ENCODE data around the gene ISG20L2. TPM values are rescaled to one million over a fixed set of nuclear protein-coding genes. Genes with fewer than 3 reads are reported as not detected.

The ISG20L2 gene
- total RNA-seq, 1 donor from 2014 or later: 9.6 TPM

DNA sequence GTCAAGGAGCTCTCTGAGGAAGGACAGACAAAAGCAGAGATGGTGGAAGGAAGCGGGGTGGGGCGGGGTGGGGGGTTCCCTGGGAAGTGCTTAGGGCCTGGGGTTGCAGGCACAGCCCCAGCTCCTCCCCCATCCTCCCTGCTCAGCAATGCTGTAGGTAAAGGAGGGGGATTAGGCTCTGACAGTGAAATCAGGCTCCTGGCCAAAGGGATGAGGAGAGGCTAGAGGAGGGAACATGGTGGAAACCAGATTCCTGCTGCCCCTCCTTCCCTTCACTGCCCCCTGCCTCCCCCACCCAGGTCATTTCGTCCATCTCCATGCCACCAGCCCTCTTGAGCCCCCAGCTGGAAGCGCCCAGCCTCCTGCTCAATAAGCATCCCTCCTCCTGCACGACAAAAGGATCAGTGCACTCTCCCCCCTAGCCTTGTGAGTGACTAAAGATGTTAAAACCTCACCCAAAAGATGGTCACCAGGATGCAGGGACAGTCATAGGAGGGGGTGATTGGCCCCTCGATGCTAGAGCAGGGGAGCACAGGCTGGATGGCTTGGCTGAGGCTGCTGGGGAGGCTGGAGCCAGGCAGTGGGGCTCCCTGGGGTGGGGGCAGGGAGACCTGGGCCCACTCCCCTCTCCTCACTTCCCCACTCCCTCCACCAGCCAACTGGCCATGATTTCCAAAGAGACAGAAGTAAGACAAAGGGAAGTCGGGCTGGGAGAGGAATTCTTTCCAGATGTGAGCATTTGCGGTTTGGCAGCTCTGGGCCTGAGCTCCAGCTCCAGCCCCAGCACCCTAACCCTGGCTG lies 20.9 kb downstream of the ISG20L2 start:
- DNase-seq (ENCODE audit: low read depth, low spot score): no peak

- DNase-seq (ENCODE audit: low read depth, low spot score): no peak
Measured at GRCh38 chr1:156706657-156707416, 21.7 kb downstream of the ISG20L2 start.

DNA sequence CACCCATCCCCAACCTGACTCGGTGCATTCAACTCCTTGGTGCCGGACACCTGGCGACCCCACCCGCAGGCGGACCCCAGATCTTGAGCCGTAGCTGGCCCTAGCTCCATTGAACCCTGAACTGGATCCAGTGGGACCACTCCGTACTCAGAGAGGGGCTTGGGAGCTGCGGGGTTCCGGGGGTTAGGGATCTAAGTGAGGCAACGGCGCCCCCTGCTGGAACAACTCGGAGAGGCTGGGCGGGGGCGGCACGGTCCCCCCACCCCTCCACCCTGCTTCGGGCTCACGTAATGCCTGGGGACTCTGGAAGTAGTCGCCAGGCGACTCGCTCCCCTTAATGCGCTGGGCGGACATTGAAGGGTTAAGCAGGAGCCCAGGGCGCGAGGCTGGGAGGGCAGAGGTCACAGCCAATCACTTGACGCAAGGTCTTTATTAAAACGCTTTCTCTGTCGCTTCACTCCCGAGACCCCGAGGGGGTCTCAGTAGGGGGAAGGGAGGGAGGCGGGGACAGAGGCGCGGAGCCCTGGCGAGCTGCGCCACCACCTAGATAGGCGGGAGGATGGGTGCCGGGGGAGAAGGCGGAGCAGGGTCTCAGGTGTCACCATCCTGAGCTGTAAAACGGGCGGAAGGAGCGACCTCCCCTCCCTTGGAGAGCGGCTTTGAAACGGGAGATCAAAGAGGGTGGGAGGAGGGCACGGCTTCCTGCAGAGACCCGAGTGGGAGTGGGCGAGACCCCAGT lies 22.5 kb downstream of the ISG20L2 start:
- no peak for DNase-seq (ENCODE audit: low read depth, low spot score)

- no peak for DNase-seq (ENCODE audit: low read depth, low spot score)
Measured at GRCh38 chr1:156705321-156705917, 23.1 kb downstream of the ISG20L2 start, which contains the start of gene CRABP2. Gene CRABP2, minus strand, starts transcription at chr1:156705583. Its CDS starts 137 bp downstream, at chr1:156705446.

GRCh38 chr1:156704930-156705320 lies 23.6 kb downstream of the ISG20L2 start:
- DNase-seq (ENCODE audit: low read depth, low spot score): no peak

- no peak for DNase-seq (ENCODE audit: low read depth, low spot score)
Measured at GRCh38 chr1:156704166-156704711, 24.3 kb downstream of the ISG20L2 start.

GRCh38 chr1:156703741-156704140 lies 24.8 kb downstream of the ISG20L2 start:
- DNase-seq (ENCODE audit: low read depth, low spot score): no peak

GRCh38 chr1:156703336-156703735 lies 25.2 kb downstream of the ISG20L2 start:
- DNase-seq (ENCODE audit: low read depth, low spot score): no peak

DNA sequence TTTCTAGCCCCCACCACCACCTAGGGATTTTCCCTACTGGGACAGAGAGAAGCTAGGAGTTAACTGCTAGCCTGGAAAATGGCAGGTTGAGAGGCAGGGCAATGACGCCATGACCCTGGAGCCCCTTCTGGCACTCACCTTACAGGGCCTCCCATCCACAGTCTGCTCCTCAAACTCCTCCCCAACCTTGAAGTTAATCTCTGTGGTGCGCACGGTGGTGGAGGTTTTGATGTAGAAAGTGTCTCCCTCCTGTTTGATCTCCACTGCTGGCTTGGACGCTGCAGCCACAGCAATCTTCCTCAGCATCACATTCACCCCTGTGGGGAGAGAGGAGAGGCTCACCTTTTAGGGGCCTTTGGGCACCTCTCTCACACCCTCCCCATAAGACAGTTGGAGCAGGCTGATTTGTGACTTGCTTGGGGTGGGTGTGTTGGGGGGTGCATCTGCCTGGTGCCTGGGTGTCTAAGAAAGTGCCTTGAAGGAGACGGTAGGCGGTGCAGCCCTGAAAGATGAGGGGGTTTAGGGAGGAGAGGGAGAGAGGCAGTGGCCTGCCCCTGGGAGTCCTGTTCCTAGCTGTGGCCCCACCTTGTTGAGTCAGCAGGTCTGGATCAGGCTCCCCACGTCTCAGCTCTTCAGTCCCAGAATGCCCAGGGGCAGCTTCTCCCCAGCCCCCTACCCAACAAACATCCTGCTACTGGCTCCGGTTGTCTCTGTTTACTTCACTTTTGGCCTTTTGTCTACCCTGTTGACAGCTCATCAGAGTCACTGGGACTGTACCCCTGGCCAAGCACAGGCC lies 27.6 kb downstream of the ISG20L2 start:
- DNase-seq (ENCODE audit: low read depth, low spot score): no peak

DNA sequence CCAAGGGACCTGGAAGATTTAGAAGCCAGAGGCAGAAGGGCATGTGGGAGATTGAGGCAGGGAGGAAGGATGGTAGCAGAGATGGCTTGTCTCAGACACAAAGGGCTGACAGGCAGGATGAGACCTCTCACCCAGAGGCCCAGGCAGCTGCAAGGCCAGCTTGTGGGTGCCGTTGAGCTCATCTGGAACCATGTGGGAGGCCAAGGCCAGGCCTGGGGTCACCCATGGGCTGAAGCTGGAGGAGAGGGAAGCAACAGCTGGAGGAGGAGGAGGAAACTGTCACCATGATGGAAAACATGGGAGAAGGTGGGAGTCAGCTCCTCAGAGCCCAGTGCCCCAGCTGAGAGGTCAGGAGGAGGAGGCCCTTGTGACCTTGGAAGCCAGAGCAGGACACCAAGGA lies 29.6 kb downstream of the ISG20L2 start:
- DNase-seq (ENCODE audit: low read depth, low spot score): no peak

DNA sequence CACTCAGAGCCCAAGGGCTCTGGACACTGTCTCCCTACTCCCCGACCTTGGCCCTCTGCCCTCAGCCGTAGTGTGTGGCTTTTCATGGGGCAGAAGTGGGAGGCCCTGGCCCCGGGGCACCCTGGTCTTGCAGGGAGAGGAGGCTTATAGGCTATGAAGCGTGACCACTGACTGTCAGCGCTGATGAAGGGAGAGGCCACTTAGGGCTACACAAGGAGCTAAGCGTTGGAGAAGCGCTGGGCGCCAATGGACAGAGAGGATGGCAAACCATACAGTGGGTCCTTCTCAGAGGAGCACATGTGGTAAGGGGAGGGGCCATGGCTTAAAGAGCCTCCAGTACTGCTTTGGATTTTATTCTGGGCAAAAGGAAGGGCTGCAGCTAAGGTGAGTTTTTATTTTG lies 31.1 kb downstream of the ISG20L2 start:
- no peak for DNase-seq (ENCODE audit: low read depth, low spot score)

DNA sequence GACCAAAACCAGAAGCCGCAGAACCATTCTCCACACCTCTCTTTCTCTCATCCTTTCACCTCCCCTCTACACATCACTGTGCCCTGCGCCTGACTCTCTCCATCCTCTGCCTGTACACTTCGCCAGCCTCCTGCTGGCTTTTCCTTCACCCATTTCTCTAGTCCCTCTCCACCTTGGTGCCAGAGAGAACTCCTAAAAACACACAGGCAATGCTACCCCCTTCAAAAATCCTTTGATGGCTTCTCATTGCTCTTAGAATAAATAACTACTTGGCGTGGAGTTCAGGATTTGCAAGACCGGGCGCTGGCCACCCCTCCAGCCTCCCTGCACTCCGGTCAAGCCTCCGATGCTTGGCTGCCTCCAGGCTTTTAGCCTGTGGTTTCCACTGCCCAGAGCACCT lies 31.8 kb downstream of the ISG20L2 start:
- no peak for DNase-seq (ENCODE audit: low read depth, low spot score)

- no peak for DNase-seq (ENCODE audit: low read depth, low spot score)
Measured at GRCh38 chr1:156694690-156694962, 33.9 kb downstream of the ISG20L2 start.

DNA sequence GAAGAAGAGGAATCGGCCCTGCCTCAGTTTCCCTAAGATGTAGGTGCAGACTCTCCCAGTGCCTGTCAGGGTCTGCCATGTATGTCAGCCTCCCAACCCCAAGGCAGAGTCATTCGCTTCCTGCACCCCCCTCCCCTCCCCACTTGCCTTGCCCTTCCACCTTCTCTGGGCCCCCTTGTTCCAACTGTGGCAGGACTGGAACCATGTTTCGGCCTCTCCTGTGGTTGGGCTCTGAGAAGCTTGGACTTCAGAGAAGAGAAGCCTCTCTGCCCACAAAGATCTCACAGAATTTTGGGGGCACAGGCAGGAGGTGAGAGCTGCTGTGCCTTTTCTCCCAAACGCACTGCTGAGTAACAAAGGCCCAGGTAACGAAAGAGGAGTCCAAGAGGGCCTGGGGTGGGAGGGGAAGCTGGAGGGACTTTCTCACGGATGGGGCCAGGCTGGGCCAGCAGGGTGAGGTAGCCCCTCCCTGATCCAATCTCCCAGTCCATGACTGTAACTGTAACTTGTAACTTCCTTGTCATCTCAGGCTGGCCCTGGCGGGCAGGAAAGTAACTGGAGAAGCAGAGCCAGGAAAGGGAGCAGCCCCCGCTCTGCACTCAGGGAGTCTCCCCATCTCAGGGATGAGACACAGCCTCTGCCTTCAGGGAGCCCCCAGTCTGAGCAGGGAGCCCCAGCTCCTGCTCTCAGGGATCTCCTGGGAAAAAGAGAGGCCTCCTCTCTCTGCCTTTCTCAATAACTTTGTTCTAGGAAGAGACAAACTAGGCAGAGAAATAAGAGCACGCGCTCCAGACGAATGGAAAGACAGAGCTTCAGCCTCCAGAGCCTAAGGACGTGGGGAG lies 34.5 kb downstream of the ISG20L2 start:
- DNase-seq (ENCODE audit: low read depth, low spot score): no peak

DNA sequence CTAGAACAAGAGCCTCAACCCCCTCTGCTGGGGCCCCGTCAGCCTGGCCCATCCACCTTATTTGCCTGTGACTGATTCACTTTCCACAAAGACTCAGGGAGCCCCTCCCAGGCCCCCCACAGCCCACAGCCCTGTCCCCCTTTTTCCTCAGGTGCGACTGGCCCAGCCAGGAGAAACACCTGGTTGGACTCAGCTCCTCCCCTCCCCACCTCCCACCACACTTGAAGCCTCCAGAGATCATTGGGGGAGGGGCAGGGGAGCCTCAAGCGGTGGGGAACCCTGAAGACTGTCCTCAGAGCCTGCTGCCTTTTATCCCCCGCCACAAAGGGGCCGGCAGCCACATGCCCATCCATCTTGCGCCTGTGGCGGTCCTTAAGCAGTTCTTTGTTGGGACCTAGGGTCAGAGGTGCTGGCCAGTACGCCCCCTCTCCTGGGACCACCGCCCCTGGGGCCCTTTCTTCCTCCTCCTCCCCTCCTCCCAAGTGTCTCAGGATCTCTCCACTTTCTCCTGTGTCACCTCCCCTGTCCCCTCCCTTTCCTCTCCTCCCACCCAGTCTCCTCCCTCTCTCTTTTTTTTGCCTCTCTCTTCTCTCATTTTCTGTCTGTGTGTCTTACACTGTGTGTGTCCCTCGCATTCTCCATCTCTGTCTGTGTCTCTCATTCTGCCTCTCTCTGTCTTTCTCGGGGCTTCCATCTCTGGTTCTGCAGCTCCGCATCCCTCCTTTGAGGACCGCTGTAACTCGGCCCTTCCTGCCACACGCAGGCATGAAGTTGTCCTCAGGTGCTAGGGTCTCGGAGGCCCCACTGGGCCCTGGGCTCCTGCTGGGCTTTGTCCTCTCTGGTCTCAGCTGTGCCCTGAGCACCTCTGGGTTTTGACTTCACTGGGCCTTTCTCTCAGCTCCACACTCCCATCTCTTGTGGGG lies 35.4 kb downstream of the ISG20L2 start:
- no peak for DNase-seq (ENCODE audit: low read depth, low spot score)

DNA sequence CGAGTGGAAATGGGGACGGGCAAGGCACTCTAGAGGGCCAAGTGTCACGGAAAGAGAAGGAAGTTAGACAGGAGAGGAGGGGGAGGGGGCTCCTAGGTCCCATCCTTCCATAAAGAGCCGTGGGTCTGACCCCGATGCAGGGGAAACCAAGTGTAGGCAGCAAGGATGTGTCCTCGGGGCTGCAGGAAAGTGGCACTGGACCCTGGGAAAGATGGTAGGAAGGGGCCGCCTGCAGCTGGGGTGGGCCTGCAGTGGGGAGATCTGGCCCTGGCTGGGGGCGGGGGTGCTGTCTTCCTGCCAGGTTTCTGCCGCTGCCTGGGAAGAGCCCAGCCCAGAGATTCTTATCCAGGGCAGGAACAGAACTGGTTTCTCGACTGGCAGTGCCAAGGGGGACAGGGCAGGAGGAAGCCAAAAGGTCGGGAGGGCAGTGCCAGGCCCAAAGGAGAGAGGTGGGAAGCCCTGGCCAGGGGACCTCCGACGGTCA lies 36.1 kb downstream of the ISG20L2 start:
- DNase-seq (ENCODE audit: low read depth, low spot score): no peak

- DNase-seq (ENCODE audit: low read depth, low spot score): no peak
Measured at GRCh38 chr1:156691665-156692440, 36.7 kb downstream of the ISG20L2 start.

GRCh38 chr1:156691191-156691590 lies 37.4 kb downstream of the ISG20L2 start:
- DNase-seq (ENCODE audit: low read depth, low spot score): no peak
